Measurements from ENCODE around the gene ACTR5. TPM values are rescaled to one million over a fixed set of nuclear protein-coding genes. Genes with fewer than 3 reads are reported as not detected.

The ACTR5 gene
- total and polyA plus RNA-seq, 2 donors from 2014 or later = 5.8 to 8.4 TPM

GRCh38 chr20:38751360-38751976 lies 3.2 kb downstream of the ACTR5 start:
- intact Hi-C loops (cut with DNase I) = loop anchor here (10.0 kb wide), 1 partner anchor 107 kb away; no protein-coding TSS in a partner anchor
- Histone ChIP-seq H3K4me1 (ENCODE audit: control insufficient read depth in 2 of 3, insufficient read depth in 2 of 3, low read depth in 1 of 3, low read length in 3 of 3) (peaks cover 3 to 10% (median 8%) of the 10 kb centered on the region in 3 donors), H3K27me3 (ENCODE audit: control insufficient read depth, insufficient read depth, low read length) (no peaks in the 10 kb centered on the region), H3K9me3 (ENCODE audit: control insufficient read depth in 2 of 3, insufficient read depth in 1 of 3, low read length in 3 of 3) (no peaks in the 10 kb centered on the region), H3K36me3 (ENCODE audit: control insufficient read depth in 2 of 3, insufficient read depth in 3 of 3, low read length in 3 of 3) (peaks cover 7 to 17% (median 12%) of the 10 kb centered on the region in 3 donors), H3K27ac (ENCODE audit: low read depth in 2 of 2, low read length in 2 of 2) (no peak overlapping the region), H3K4me3 (ENCODE audit: low read length in 3 of 3) (no peak overlapping the region), H3K9ac (ENCODE audit: low read length in 3 of 3) (no peak overlapping the region)
- TF ChIP-seq CTCF (IDR thresholded peaks at IDR 0.05; ENCODE audit: borderline replicate concordance, extremely low read depth, insufficient read depth) = peak; percentile 63
- DNase-seq (peak in 3 of 5 donors; percentile 23 to 59 (median 48)), FAIRE-seq (no peak)

GRCh38 chr20:38752029-38752428 lies 3.8 kb downstream of the ACTR5 start:
- Histone ChIP-seq H3K27ac (ENCODE audit: low read depth in 2 of 2, low read length in 2 of 2) (no peak overlapping the region), H3K9ac (ENCODE audit: low read length in 3 of 3) (no peak overlapping the region), H3K4me1 (ENCODE audit: control insufficient read depth in 2 of 3, insufficient read depth in 2 of 3, low read depth in 1 of 3, low read length in 3 of 3) (peaks cover 3 to 10% (median 8%) of the 10 kb centered on the region in 3 donors), H3K9me3 (ENCODE audit: control insufficient read depth in 2 of 3, insufficient read depth in 1 of 3, low read length in 3 of 3) (no peaks in the 10 kb centered on the region), H3K36me3 (ENCODE audit: control insufficient read depth in 2 of 3, insufficient read depth in 3 of 3, low read length in 3 of 3) (peaks cover 7 to 17% (median 12%) of the 10 kb centered on the region in 3 donors), H3K4me3 (ENCODE audit: low read length in 3 of 3) (no peak overlapping the region), H3K27me3 (ENCODE audit: control insufficient read depth, insufficient read depth, low read length) (no peaks in the 10 kb centered on the region)
- DNase-seq (no peak), FAIRE-seq (no peak)
- intact Hi-C loops (cut with DNase I) = loop anchor here (10.0 kb wide), 1 partner anchor 107 kb away; no protein-coding TSS in a partner anchor
- no peak for TF ChIP-seq CTCF (IDR thresholded peaks at IDR 0.05; ENCODE audit: borderline replicate concordance, extremely low read depth, insufficient read depth)

GRCh38 chr20:38754924-38755323 lies 6.7 kb downstream of the ACTR5 start:
- Histone ChIP-seq H3K36me3 (ENCODE audit: control insufficient read depth in 2 of 3, insufficient read depth in 3 of 3, low read length in 3 of 3) (peaks cover 11 to 23% (median 21%) of the 10 kb centered on the region in 3 donors), H3K4me3 (ENCODE audit: low read length in 3 of 3) (no peak overlapping the region), H3K9me3 (ENCODE audit: control insufficient read depth in 2 of 3, insufficient read depth in 1 of 3, low read length in 3 of 3) (no peaks in the 10 kb centered on the region), H3K27me3 (ENCODE audit: control insufficient read depth, insufficient read depth, low read length) (no peaks in the 10 kb centered on the region), H3K27ac (ENCODE audit: low read depth in 2 of 2, low read length in 2 of 2) (no peak overlapping the region), H3K9ac (ENCODE audit: low read length in 3 of 3) (no peak overlapping the region), H3K4me1 (ENCODE audit: control insufficient read depth in 2 of 3, insufficient read depth in 2 of 3, low read depth in 1 of 3, low read length in 3 of 3) (no peaks in the 10 kb centered on the region)
- intact Hi-C loops (cut with DNase I) = loop anchor here (10.0 kb wide), 1 partner anchor 110 kb away; no protein-coding TSS in a partner anchor
- FAIRE-seq = no peak
- no peak for TF ChIP-seq CTCF (IDR thresholded peaks at IDR 0.05; ENCODE audit: borderline replicate concordance, extremely low read depth, insufficient read depth)
- no peak for DNase-seq

Measured in kidney (tissue), 14 donors.